ENCODE results near the gene SNRNP200.
A peak's percentile ranks its signal among the peaks of the same experiment; 100 is the strongest.

The SNRNP200 gene

DNA sequence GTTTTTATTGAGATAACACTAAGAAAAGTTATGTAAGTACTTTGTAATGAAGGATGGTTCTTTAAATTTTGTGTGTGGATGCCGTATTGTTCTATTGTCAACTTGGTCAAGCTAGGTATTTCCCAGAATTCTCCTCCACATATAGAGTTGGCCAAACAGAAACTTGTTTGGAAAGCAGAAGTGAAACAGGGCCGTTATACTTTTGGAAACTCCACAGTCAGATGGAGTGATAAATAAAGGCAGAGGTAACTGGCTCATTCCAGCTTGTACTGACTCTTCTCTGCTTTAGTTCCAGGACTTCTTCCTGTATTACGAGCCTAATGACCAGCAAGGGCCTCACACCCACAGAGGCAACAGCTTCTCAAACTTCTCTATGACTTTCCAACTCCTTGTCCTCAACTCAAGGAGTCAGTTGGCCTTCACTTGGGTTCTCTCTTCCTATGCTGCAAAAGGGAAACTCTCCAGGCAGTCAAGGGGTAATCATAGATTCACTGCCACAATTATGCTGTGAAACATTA is 80.3 kb downstream of the SNRNP200 start:
- Mint-ChIP-seq H3K36me3 (ENCODE audit: low read depth) (no peaks in the 10 kb centered on the region), H3K4me1 (ENCODE audit: low read depth) (peaks cover 45% of the 10 kb centered on the region), H3K9me3 (no peaks in the 10 kb centered on the region), H3K27ac (peak overlapping the region; percentile 83), H3K4me3 (no peak overlapping the region), H3K27me3 (no peaks in the 10 kb centered on the region)
- intact Hi-C loops (cut with micrococcal nuclease): no loop called here
